GM23338 (cell line): ENCODE data around the gene FRMD4A.

Source experiments
- EZH2 ChIP-seq: fragments of 200-600 bp; sonication (generic); IDR thresholded peaks from one replicate; pipeline ENCODE4 v1.8.0; 2017; ENCODE audit warnings: antibody characterized with exemption, mild to moderate bottlenecking, low read depth; ENCODE audit not compliant: unreplicated experiment
- TF ChIP-seq, protein P1 (sequence below), 2 experiments: fragments of 200-600 bp in 1 of 2; sonication (generic) in 1 of 2; conservative IDR thresholded peaks; 2 replicates each; pipeline versions ENCODE4 v1.5.1 to v1.6.1; 2016 to 2017; ENCODE audit warnings: antibody characterized with exemption in 2 of 2, low read depth in 2 of 2, mild to moderate bottlenecking in 2 of 2, moderate library complexity in 1 of 2

DNA sequence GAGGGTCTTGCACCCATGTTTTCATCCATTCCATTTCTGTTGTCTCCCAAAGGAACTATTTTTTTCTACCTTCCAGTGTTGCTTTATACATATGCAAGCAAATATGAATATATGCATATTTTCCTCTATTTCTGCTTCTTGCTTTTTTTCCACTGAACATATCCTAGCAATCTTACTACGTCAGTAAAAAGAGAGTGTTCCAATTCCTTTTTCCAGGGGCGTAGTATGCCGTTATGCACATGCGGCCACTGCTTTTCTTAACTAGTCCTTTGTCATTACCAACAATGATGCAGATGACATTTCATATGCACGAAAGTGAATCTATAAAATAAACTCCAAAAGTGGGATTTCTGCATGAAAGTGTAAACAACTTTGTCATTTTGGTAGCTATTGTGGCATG is 40.2 kb upstream of the FRMD4A start:
- TF ChIP-seq EZH2: no peak
- TF ChIP-seq, protein P1, sequence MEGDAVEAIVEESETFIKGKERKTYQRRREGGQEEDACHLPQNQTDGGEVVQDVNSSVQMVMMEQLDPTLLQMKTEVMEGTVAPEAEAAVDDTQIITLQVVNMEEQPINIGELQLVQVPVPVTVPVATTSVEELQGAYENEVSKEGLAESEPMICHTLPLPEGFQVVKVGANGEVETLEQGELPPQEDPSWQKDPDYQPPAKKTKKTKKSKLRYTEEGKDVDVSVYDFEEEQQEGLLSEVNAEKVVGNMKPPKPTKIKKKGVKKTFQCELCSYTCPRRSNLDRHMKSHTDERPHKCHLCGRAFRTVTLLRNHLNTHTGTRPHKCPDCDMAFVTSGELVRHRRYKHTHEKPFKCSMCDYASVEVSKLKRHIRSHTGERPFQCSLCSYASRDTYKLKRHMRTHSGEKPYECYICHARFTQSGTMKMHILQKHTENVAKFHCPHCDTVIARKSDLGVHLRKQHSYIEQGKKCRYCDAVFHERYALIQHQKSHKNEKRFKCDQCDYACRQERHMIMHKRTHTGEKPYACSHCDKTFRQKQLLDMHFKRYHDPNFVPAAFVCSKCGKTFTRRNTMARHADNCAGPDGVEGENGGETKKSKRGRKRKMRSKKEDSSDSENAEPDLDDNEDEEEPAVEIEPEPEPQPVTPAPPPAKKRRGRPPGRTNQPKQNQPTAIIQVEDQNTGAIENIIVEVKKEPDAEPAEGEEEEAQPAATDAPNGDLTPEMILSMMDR (conservative IDR thresholded peaks at IDR 0.05; ENCODE audit: low read depth in 2 of 2): no peak
